K562 (cell line): ENCODE measurements around the gene EYA3. TPM values are rescaled to one million over a fixed set of nuclear protein-coding genes. Genes with fewer than 3 reads are reported as not detected.

Source experiments
- NCOA2 ChIP-seq, 2 experiments: fragments of 450-650 bp; IDR thresholded peaks; 2 replicates each; pipeline ENCODE4 v1.6.1; 2018; ENCODE audit warnings: mild to moderate bottlenecking in 2 of 2, moderate library complexity in 1 of 2; ENCODE audit not compliant: partially characterized antibody in 2 of 2
- NONO ChIP-seq, 2 experiments: fragments of 200-400 bp in 1 of 2; fragments of 450-650 bp in 1 of 2; formaldehyde crosslinking in 1 of 2; IDR thresholded peaks; 2 replicates each; pipeline ENCODE4 v1.6.1; 2017; ENCODE audit warnings: low read depth in 2 of 2, mild to moderate bottlenecking in 2 of 2, moderate library complexity in 2 of 2, low read length in 1 of 2
- NR2C1 ChIP-seq, 2 experiments: fragments of 450-650 bp; IDR thresholded peaks; 2 replicates each; pipeline ENCODE4 v1.6.1; 2017; ENCODE audit warnings: mild to moderate bottlenecking in 2 of 2, antibody characterized with exemption in 1 of 2, inconsistent platforms in 1 of 2, missing compliant biosample characterization in 1 of 2, missing genetic modification characterization in 1 of 2
- NR2F6 ChIP-seq: fragments of 450-650 bp; formaldehyde crosslinking; IDR thresholded peaks from 2 replicates; pipeline ENCODE4 v1.4.0; 2020; ENCODE audit warnings: mild to moderate bottlenecking
- SMC3 ChIP-seq: conservative IDR thresholded peaks from 2 replicates; pipeline ENCODE4 v1.6.1; 2011; ENCODE audit warnings: low read depth, low read length, improper control_type of control experiment; ENCODE audit not compliant: insufficient read depth
- ZNF699 ChIP-seq: fragments of 250-450 bp; sonication (Bioruptor Pico); IDR thresholded peaks from 2 replicates; pipeline ENCODE4 v1.8.0; 2021; ENCODE audit warnings: mild to moderate bottlenecking, moderate library complexity; ENCODE audit not compliant: insufficient replicate concordance
- polyA plus RNA-seq, 8 experiments: library from polyadenylated mRNA; depleted of rRNA in 4 of 8; stranded (reverse) in 5 of 8; unstranded in 3 of 8; fragments of >200 nt; fragmentation: Nextera tagmentation in 2 of 8; fragmentation: Illumina TruSeq in 1 of 8; extraction: Ambion mirVana in 2 of 8; extraction: Trizol in 1 of 8; gene quantifications; 2 replicates each; pipeline versions ENCODE4 v1.2.1 to v1.2.3, GENCODE V29; 2011 to 2014; ENCODE audit warnings: inconsistent platforms in 1 of 8, missing spikeins in 1 of 8
- total RNA-seq, 7 experiments: library from RNA; depleted of rRNA in 6 of 7; stranded (reverse); fragments of >200 nt in 6 of 7; fragmentation: Illumina TruSeq in 2 of 7; extraction: Trizol in 2 of 7; gene quantifications; 2 replicates each; pipeline versions ENCODE4 v1.2.1 to v1.2.3, GENCODE V29; 2011 to 2021; ENCODE audit warnings: low replicate concordance in 1 of 7
- TF ChIP-seq, protein P1 (sequence below), 2 experiments: fragments of 450-650 bp; formaldehyde crosslinking in 1 of 2; IDR thresholded peaks; 2 replicates each; pipeline versions ENCODE4 v1.4.0 to v1.6.1; 2014 to 2020; ENCODE audit warnings: mild to moderate bottlenecking in 2 of 2, borderline replicate concordance in 1 of 2, low read depth in 1 of 2
- TF ChIP-seq, protein P2 (sequence below): fragments of 450-650 bp; IDR thresholded peaks from 2 replicates; pipeline ENCODE4 v1.6.1; 2017; ENCODE audit warnings: mild to moderate bottlenecking, moderate library complexity
- TF ChIP-seq, protein P3 (sequence below): IDR thresholded peaks from 2 replicates; pipeline ENCODE4 v1.6.1; 2012; ENCODE audit warnings: low read depth, low read length, improper control_type of control experiment, borderline replicate concordance
- TF ChIP-seq, protein P4 (sequence below): IDR thresholded peaks from 3 replicates; pipeline ENCODE4 v1.6.1; 2011; ENCODE audit warnings: borderline replicate concordance, mild to moderate bottlenecking, moderate library complexity; ENCODE audit not compliant: insufficient read length; ENCODE audit errors: extremely low read depth

EYA3 gene
- total and polyA plus RNA-seq, 9 of the 15 experiments (the other 6 are each of a cell fraction or from before 2014, with no cell fraction given), result 21.7 to 64.0 (median 43.6) TPM

DNA sequence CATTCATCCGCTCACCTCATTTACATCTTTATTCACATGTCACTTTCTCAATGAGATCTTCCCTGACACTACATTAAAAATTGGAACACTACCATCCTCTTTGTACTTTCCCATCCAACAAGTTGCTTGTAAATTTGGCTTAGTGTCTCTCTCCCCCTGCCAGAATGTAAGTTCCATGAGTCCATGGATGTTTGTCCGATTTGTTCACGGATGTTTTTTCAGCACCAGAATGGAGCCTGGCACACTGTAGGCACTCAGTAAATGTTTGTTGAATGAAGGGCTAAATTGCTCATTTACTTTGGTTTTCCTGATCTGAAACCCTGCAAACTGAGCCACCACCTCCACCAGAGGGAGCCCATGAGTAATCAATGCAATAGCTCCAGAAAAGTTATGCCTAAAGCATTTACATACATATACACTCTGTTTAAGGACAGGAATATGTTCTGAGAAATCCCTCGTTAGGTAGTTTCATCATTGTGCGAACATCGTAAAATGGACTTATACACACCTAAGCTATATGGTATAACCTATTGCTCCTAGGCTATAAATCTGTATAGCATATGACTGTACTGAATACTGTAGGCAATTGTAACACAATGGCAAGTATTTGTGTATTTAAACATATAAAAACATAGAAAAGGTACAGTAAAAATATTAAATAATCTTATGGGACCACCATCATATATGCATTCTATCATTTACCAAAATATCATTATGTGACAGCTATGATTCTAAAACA is 2.8 kb upstream of the EYA3 start (continued):
- TF ChIP-seq, protein P1, sequence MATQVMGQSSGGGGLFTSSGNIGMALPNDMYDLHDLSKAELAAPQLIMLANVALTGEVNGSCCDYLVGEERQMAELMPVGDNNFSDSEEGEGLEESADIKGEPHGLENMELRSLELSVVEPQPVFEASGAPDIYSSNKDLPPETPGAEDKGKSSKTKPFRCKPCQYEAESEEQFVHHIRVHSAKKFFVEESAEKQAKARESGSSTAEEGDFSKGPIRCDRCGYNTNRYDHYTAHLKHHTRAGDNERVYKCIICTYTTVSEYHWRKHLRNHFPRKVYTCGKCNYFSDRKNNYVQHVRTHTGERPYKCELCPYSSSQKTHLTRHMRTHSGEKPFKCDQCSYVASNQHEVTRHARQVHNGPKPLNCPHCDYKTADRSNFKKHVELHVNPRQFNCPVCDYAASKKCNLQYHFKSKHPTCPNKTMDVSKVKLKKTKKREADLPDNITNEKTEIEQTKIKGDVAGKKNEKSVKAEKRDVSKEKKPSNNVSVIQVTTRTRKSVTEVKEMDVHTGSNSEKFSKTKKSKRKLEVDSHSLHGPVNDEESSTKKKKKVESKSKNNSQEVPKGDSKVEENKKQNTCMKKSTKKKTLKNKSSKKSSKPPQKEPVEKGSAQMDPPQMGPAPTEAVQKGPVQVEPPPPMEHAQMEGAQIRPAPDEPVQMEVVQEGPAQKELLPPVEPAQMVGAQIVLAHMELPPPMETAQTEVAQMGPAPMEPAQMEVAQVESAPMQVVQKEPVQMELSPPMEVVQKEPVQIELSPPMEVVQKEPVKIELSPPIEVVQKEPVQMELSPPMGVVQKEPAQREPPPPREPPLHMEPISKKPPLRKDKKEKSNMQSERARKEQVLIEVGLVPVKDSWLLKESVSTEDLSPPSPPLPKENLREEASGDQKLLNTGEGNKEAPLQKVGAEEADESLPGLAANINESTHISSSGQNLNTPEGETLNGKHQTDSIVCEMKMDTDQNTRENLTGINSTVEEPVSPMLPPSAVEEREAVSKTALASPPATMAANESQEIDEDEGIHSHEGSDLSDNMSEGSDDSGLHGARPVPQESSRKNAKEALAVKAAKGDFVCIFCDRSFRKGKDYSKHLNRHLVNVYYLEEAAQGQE (IDR thresholded peaks at IDR 0.05; ENCODE audit: borderline replicate concordance), result peak; percentile 96
- TF ChIP-seq, protein P1 (CRISPR knock-in tag; IDR thresholded peaks at IDR 0.05; ENCODE audit: low read depth), result no peak
- TF ChIP-seq NCOA2 (IDR thresholded peaks at IDR 0.05; ENCODE audit: partially characterized antibody in 2 of 2) (peak in 1 of 2 experiments; percentile 30), NR2C1 (IDR thresholded peaks at IDR 0.05) (peak; percentile 27; the same call in 1 of the 2 replicates), NR2C1 (tag; IDR thresholded peaks at IDR 0.05) (no peak), NR2F6 (CRISPR knock-in tag) (no peak), ZNF699 (CRISPR knock-in tag) (no peak), SMC3 (peak; percentile 93), NONO (IDR thresholded peaks at IDR 0.05; ENCODE audit: low read depth in 2 of 2, low read length in 1 of 2) (no peak)
- TF ChIP-seq, protein P2, sequence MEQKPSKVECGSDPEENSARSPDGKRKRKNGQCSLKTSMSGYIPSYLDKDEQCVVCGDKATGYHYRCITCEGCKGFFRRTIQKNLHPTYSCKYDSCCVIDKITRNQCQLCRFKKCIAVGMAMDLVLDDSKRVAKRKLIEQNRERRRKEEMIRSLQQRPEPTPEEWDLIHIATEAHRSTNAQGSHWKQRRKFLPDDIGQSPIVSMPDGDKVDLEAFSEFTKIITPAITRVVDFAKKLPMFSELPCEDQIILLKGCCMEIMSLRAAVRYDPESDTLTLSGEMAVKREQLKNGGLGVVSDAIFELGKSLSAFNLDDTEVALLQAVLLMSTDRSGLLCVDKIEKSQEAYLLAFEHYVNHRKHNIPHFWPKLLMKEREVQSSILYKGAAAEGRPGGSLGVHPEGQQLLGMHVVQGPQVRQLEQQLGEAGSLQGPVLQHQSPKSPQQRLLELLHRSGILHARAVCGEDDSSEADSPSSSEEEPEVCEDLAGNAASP, result no peak
- TF ChIP-seq, protein P3, sequence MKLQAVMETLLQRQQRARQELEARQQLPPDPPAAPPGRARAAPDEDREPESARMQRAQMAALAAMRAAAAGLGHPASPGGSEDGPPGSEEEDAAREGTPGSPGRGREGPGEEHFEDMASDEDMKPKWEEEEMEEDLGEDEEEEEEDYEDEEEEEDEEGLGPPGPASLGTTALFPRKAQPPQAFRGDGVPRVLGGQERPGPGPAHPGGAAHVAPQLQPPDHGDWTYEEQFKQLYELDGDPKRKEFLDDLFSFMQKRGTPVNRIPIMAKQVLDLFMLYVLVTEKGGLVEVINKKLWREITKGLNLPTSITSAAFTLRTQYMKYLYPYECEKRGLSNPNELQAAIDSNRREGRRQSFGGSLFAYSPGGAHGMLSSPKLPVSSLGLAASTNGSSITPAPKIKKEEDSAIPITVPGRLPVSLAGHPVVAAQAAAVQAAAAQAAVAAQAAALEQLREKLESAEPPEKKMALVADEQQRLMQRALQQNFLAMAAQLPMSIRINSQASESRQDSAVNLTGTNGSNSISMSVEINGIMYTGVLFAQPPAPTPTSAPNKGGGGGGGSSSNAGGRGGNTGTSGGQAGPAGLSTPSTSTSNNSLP, result peak; percentile 46; the same call in 1 of the 2 replicates
- TF ChIP-seq, protein P4, sequence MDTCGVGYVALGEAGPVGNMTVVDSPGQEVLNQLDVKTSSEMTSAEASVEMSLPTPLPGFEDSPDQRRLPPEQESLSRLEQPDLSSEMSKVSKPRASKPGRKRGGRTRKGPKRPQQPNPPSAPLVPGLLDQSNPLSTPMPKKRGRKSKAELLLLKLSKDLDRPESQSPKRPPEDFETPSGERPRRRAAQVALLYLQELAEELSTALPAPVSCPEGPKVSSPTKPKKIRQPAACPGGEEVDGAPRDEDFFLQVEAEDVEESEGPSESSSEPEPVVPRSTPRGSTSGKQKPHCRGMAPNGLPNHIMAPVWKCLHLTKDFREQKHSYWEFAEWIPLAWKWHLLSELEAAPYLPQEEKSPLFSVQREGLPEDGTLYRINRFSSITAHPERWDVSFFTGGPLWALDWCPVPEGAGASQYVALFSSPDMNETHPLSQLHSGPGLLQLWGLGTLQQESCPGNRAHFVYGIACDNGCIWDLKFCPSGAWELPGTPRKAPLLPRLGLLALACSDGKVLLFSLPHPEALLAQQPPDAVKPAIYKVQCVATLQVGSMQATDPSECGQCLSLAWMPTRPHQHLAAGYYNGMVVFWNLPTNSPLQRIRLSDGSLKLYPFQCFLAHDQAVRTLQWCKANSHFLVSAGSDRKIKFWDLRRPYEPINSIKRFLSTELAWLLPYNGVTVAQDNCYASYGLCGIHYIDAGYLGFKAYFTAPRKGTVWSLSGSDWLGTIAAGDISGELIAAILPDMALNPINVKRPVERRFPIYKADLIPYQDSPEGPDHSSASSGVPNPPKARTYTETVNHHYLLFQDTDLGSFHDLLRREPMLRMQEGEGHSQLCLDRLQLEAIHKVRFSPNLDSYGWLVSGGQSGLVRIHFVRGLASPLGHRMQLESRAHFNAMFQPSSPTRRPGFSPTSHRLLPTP, result no peak
